Gastroesophageal sphincter (tissue), 3 donors: ENCODE data around the gene AUTS2.

Experiments
- CTCF ChIP-seq, 4 experiments: fragments of 200-600 bp in 2 of 4; fragments of 450-650 bp in 2 of 4; sonication (generic) in 1 of 4; IDR thresholded peaks; one replicate each; pipeline ENCODE4 v1.5.1; 2017 to 2019; ENCODE audit warnings: antibody characterized with exemption in 4 of 4, mild to moderate bottlenecking in 2 of 4, moderate library complexity in 2 of 4
- POLR2A ChIP-seq, 2 donors: fragments of 450-650 bp; IDR thresholded peaks; one replicate each; pipeline ENCODE4 v1.6.1; 2017; ENCODE audit warnings: antibody characterized with exemption in 2 of 2, mild to moderate bottlenecking in 2 of 2, moderate library complexity in 1 of 2

GRCh38 chr7:70714506-70715038 is 1116.3 kb downstream of the AUTS2 start:
- TF ChIP-seq POLR2A (IDR thresholded peaks at IDR 0.05) (no peak), CTCF (IDR thresholded peaks at IDR 0.05) (no peak)
